HUES6 (cell line): ENCODE results near the gene ADAMTSL5.

ENCODE experiments used
- H3K27ac ChIP-seq: 2 replicates; pipeline ENCODE4 v1.7.0; 2013; ENCODE audit warnings: low read depth, mild to moderate bottlenecking, low read length, inconsistent platforms
- H3K27me3 ChIP-seq: 2 replicates; pipeline ENCODE4 v1.6.1; 2013; ENCODE audit warnings: low read length; ENCODE audit not compliant: control insufficient read depth, insufficient read depth
- H3K36me3 ChIP-seq: 2 replicates; pipeline ENCODE4 v1.6.1; 2013; ENCODE audit warnings: low read length; ENCODE audit not compliant: control insufficient read depth, insufficient read depth
- H3K4me1 ChIP-seq: 2 replicates; pipeline ENCODE4 v1.6.1; 2013; ENCODE audit warnings: low read length; ENCODE audit not compliant: control insufficient read depth, insufficient read depth
- H3K4me3 ChIP-seq: 2 replicates; pipeline ENCODE4 v1.5.1; 2013; ENCODE audit warnings: low read depth, low read length
- H3K9ac ChIP-seq: one replicate; pipeline ENCODE4 v1.6.1; 2013; ENCODE audit warnings: mild to moderate bottlenecking, low read length
- H3K9me3 ChIP-seq: 2 replicates; pipeline ENCODE4 v1.6.1; 2013; ENCODE audit warnings: low read depth, low read length; ENCODE audit not compliant: control insufficient read depth, insufficient read depth

The ADAMTSL5 gene

DNA sequence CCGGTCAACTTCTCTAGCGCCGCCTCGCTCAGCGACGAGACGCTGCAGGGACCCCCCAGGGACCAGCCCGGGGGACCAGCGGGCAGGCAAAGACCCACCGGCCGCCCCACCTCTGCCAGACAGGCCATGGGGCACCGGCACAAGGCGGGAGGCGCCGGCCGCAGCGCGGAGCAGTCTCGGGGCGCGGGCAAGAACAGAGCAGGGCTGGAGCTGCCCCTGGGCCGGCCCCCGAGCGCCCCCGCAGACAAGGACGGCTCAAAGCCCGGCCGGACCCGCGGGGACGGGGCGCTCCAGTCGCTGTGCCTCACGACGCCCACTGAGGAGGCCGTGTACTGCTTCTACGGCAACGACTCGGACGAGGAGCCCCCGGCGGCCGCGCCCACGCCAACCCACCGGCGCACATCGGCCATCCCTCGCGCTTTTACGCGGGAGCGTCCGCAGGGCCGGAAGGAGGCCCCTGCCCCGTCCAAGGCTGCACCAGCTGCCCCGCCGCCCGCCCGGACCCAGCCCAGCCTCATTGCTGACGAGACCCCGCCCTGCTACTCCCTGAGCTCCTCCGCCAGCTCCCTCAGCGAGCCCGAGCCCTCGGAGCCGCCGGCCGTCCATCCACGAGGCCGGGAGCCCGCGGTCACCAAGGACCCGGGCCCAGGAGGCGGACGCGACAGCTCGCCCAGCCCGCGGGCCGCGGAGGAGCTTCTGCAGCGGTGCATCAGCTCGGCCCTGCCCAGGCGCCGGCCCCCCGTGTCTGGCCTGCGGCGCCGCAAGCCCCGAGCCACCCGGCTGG is 45.1 kb downstream of the ADAMTSL5 start:
- H3K27me3 ChIP-seq: peaks cover 98% of the 10 kb centered on the region

DNA sequence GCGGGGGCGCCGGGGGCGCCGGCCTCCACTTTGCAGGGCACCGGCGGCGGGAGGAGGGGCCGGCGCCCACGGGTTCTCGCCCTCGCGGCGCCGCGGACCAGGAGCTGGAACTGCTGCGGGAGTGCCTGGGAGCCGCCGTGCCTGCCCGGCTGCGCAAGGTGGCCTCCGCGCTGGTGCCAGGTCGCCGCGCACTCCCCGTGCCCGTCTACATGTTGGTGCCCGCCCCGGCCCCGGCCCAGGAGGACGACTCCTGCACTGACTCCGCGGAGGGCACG is 45.7 kb downstream of the ADAMTSL5 start:
- peak overlapping the region; percentile 25 for H3K4me3 ChIP-seq
- no peaks in the 10 kb centered on the region for H3K36me3 ChIP-seq
- H3K9ac ChIP-seq: no peak overlapping the region
- peaks cover 92% of the 10 kb centered on the region for H3K27me3 ChIP-seq
- peaks cover 42% of the 10 kb centered on the region for H3K4me1 ChIP-seq
- no peaks in the 10 kb centered on the region for H3K9me3 ChIP-seq
- no peak overlapping the region for H3K27ac ChIP-seq

More for the DNA sequence above, 45.1 kb downstream of the ADAMTSL5 start:
- peak overlapping the region; percentile 25 for H3K4me3 ChIP-seq
- no peaks in the 10 kb centered on the region for H3K9me3 ChIP-seq
- H3K27ac ChIP-seq: no peak overlapping the region
- no peak overlapping the region for H3K9ac ChIP-seq
- H3K4me1 ChIP-seq: peaks cover 42% of the 10 kb centered on the region
- no peaks in the 10 kb centered on the region for H3K36me3 ChIP-seq

DNA sequence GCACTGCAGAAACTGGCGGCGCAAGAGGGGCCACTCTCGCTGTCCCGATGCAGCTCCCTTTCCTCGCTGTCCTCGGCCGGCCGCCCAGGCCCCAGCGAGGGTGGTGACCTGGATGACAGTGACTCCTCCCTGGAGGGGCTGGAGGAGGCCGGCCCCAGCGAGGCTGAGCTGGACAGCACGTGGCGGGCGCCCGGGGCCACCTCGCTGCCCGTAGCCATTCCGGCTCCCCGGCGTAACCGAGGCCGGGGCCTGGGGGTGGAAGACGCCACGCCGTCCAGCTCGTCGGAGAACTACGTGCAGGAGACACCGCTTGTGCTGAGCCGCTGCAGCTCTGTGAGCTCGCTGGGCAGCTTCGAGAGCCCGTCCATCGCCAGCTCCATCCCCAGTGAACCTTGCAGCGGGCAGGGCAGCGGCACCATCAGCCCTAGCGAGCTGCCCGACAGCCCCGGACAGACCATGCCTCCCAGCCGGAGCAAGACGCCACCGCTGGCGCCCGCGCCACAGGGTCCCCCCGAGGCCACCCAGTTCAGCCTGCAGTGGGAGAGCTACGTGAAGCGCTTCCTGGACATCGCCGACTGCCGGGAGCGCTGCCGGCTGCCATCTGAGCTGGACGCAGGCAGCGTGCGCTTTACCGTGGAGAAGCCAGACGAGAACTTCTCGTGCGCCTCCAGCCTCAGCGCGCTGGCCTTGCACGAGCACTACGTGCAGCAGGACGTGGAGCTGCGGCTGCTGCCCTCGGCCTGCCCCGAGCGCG is 46.2 kb downstream of the ADAMTSL5 start:
- Histone ChIP-seq H3K36me3 (no peaks in the 10 kb centered on the region), H3K27ac (no peak overlapping the region), H3K9me3 (no peaks in the 10 kb centered on the region), H3K4me3 (peak overlapping the region; percentile 25), H3K9ac (no peak overlapping the region), H3K4me1 (peaks cover 37% of the 10 kb centered on the region), H3K27me3 (peaks cover 90% of the 10 kb centered on the region)

DNA sequence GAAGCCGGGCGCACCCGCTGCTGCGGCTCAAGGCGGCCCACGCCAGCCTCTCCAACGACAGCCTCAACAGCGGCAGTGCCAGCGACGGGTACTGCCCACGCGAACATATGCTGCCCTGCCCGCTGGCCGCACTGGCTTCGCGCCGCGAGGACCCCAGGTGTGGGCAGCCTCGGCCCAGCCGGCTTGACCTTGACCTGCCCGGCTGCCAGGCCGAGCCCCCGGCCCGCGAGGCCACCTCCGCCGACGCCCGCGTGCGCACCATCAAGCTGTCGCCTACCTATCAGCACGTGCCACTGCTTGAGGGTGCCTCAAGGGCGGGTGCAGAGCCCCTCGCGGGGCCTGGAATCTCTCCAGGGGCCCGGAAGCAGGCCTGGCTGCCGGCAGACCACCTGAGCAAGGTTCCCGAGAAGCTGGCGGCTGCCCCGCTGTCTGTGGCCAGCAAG is 46.8 kb downstream of the ADAMTSL5 start:
- Histone ChIP-seq H3K4me3 (no peak overlapping the region), H3K9me3 (no peaks in the 10 kb centered on the region), H3K4me1 (peaks cover 31% of the 10 kb centered on the region), H3K27me3 (peaks cover 88% of the 10 kb centered on the region), H3K36me3 (no peaks in the 10 kb centered on the region), H3K27ac (no peak overlapping the region), H3K9ac (no peak overlapping the region)

DNA sequence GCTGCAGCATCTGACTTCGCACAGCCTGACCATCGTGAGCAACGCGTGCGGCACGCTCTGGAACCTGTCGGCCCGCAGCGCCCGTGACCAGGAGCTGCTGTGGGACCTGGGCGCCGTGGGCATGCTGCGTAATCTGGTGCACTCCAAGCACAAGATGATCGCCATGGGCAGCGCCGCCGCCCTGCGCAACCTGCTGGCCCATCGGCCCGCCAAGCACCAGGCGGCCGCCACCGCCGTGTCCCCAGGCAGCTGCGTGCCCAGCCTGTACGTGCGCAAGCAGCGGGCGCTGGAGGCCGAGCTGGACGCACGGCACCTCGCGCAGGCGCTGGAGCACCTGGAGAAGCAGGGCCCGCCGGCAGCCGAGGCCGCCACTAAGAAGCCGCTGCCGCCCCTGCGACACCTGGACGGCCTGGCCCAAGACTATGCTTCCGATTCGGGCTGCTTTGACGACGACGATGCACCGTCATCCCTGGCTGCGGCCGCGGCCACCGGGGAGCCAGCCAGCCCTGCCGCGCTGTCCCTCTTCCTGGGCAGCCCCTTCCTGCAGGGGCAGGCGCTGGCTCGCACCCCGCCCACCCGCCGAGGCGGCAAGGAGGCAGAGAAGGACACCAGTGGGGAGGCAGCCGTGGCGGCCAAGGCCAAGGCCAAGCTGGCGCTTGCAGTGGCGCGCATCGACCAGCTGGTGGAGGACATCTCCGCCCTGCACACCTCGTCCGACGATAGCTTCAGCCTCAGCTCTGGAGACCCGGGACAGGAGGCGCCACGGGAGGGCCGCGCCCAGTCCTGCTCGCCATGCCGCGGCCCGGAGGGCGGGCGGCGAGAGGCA is 47.4 kb downstream of the ADAMTSL5 start:
- H3K36me3 ChIP-seq: no peaks in the 10 kb centered on the region

DNA sequence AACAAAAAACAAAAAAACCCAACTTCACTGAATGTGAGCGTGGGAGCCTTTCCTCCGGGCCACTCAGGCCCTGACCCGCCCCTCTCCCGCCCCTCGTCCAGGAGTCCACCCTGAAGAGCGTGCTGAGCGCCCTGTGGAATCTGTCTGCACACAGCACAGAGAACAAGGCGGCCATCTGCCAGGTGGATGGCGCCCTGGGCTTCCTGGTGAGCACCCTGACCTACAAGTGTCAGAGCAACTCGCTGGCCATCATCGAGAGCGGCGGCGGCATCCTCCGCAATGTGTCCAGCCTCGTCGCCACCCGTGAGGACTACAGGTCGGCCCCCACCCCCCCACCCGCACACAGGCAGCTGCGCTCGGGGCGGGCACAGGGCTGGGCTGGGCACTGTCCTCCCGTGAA is 51.0 kb downstream of the ADAMTSL5 start:
- H3K27me3 ChIP-seq: peaks cover 88% of the 10 kb centered on the region
- no peak overlapping the region for H3K27ac ChIP-seq
- peaks cover 21% of the 10 kb centered on the region for H3K4me1 ChIP-seq
- H3K4me3 ChIP-seq: no peak overlapping the region
- no peaks in the 10 kb centered on the region for H3K36me3 ChIP-seq
- no peaks in the 10 kb centered on the region for H3K9me3 ChIP-seq
- H3K9ac ChIP-seq: no peak overlapping the region

More for the DNA sequence above, 47.4 kb downstream of the ADAMTSL5 start:
- H3K27me3 ChIP-seq: peaks cover 88% of the 10 kb centered on the region
- no peak overlapping the region for H3K9ac ChIP-seq
- no peaks in the 10 kb centered on the region for H3K9me3 ChIP-seq
- peaks cover 29% of the 10 kb centered on the region for H3K4me1 ChIP-seq
- H3K4me3 ChIP-seq: peak overlapping the region; percentile 8; the same call in 1 of the 2 replicates
- no peak overlapping the region for H3K27ac ChIP-seq

DNA sequence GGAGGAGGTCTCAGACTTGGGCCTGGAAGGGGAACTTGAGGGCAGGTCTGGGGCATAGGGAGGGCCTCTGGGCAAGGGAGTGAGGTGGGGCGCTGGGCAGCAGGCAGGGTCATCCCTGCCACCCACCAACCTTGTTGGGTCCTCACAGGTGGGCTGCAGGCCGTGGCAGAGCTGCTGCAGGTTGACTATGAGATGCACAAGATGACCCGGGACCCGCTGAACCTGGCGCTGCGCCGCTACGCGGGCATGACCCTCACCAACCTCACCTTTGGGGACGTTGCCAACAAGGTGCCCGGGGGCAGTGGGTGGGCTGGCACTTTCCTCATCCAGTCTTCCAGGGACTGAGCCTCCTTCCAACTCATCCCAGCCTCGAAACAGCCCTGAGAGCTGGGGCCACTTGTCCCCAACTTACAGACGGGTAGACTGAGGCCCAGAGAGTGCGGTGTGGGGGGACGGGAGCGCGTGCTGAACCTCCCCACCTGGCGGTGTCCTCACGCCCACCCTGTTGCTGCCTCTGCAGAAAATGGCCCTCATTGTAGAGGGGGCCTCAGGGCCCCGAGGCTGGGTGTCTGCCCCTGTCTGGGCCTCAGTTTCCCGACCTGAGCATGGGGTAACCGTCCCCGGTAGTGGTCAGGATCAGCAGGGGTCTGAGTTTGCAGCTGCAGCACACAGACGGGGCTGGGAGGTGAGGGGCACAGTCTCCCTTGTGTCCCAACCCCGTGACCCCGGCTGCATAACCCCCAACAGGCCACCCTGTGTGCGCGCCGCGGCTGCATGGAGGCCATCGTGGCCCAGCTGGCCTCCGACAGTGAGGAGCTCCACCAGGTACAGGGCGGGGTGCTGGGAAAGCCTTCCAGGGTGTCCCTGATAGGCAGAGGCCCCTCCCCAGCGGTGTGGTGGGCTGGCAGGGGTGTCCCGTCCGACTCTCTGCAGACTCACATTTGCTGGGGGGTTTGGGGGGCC is 52.5 kb downstream of the ADAMTSL5 start:
- Histone ChIP-seq H3K36me3 (no peaks in the 10 kb centered on the region), H3K9ac (no peak overlapping the region), H3K4me3 (no peak overlapping the region), H3K4me1 (peaks cover 13% of the 10 kb centered on the region), H3K27ac (no peak overlapping the region), H3K27me3 (peaks cover 88% of the 10 kb centered on the region), H3K9me3 (no peaks in the 10 kb centered on the region)

DNA sequence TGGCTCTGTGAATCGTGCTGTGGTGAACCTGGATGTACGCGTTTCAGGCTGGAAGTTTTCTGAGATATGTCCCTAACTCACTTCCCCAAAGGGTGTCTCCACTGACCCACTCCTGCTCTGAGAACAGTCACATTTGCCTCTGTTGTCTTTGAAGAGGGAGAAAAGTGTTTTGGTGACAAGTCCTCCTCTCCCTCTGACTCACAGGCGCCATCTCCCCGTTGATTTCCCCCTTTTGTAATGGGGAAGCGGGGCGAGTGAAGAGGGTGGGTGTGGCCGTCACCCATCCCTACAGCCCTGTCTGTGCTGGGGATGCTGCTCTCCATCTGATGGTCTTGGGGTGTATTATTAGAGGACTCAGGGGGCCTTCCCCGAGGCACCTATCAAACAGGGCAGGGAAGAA is 53.3 kb downstream of the ADAMTSL5 start:
- Histone ChIP-seq H3K4me1 (peaks cover 9% of the 10 kb centered on the region), H3K4me3 (no peak overlapping the region), H3K9me3 (no peaks in the 10 kb centered on the region), H3K36me3 (no peaks in the 10 kb centered on the region), H3K27me3 (peaks cover 88% of the 10 kb centered on the region), H3K27ac (no peak overlapping the region), H3K9ac (no peak overlapping the region)

DNA sequence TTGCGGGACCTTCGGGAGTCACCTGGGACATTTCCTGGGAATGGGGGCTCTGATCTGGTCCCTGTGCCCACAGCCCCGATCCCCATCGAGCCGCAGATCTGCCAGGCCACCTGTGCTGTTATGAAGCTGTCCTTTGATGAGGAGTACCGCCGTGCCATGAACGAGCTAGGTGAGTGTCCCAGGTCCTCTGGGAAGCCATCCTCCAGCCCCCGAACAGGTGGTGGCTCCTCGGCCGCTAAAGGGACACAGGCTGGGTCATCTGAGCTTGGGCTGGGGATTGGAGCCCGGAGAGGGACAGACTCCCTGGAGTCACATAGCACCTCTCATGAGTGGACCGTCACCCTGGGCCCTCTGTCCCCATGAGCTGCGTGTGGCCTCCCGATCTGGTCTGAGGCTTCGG is 54.9 kb downstream of the ADAMTSL5 start:
- Histone ChIP-seq H3K4me3 (no peak overlapping the region), H3K9ac (no peak overlapping the region), H3K4me1 (peaks cover 10% of the 10 kb centered on the region), H3K27ac (no peak overlapping the region), H3K9me3 (no peaks in the 10 kb centered on the region), H3K36me3 (no peaks in the 10 kb centered on the region), H3K27me3 (peaks cover 88% of the 10 kb centered on the region)

DNA sequence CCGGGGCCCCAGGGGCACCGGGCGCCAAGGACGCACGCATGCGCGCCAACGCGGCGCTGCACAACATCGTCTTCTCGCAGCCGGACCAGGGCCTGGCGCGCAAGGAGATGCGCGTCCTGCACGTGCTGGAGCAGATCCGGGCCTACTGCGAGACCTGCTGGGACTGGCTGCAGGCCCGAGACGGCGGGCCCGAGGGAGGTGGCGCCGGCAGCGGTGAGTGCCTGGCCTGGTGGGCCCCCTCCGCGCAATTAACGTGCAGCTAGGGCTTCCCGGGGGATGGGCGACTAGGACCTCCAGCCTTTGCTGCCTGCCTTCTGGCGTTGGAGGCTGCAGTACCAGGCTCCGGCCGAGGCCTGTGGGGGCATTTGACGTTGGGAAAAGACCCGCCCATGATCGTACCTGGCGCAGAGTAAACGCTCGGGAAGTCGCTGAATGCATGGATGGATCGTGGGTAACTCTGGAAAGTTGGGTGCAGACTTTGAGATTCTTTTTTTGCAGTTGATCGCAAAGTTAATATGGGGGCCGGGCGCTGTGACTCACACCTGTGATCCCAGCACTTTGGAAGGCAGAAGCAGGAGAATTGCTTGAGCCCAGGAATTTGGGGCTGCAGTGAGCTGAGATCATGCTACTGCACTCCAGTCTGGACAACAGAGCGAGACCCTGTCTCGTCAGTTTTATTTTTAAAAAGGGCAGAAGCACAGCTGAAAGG is 55.6 kb downstream of the ADAMTSL5 start:
- Histone ChIP-seq H3K4me1 (peaks cover 17% of the 10 kb centered on the region), H3K27me3 (peaks cover 95% of the 10 kb centered on the region), H3K9ac (no peak overlapping the region), H3K27ac (no peak overlapping the region), H3K36me3 (no peaks in the 10 kb centered on the region), H3K9me3 (no peaks in the 10 kb centered on the region), H3K4me3 (no peak overlapping the region)
